ENCODE results near the gene HIPK4. TPM values are rescaled to one million over a fixed set of nuclear protein-coding genes. Genes with fewer than 3 reads are reported as not detected.

The HIPK4 gene, protein sequence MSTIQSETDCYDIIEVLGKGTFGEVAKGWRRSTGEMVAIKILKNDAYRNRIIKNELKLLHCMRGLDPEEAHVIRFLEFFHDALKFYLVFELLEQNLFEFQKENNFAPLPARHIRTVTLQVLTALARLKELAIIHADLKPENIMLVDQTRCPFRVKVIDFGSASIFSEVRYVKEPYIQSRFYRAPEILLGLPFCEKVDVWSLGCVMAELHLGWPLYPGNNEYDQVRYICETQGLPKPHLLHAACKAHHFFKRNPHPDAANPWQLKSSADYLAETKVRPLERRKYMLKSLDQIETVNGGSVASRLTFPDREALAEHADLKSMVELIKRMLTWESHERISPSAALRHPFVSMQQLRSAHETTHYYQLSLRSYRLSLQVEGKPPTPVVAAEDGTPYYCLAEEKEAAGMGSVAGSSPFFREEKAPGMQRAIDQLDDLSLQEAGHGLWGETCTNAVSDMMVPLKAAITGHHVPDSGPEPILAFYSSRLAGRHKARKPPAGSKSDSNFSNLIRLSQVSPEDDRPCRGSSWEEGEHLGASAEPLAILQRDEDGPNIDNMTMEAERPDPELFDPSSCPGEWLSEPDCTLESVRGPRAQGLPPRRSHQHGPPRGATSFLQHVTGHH
- polyA plus RNA-seq (2011; rRNA removed) (0.18 and 0.19 TPM in 2 replicates), polyA plus RNA-seq (2017; fragmentation: RNase III; extraction: RNeasy Plus Mini Kit Qiagen cat#74134 plus additional on column Dnase treatment) (0.20 to 0.25 TPM (median 0.24 TPM) in 3 replicates), polyA minus RNA-seq (2011; rRNA and poly(A)+ RNA removed) (0.19 and 0.37 TPM in 2 replicates)
- 0.34 and 0.51 TPM in 2 replicates for polyA plus RNA-seq (2012; cell fraction: cytosol; rRNA removed)
- polyA plus RNA-seq (2012; cell fraction: nucleus; rRNA removed): 1.1 TPM in 2 replicates

DNA sequence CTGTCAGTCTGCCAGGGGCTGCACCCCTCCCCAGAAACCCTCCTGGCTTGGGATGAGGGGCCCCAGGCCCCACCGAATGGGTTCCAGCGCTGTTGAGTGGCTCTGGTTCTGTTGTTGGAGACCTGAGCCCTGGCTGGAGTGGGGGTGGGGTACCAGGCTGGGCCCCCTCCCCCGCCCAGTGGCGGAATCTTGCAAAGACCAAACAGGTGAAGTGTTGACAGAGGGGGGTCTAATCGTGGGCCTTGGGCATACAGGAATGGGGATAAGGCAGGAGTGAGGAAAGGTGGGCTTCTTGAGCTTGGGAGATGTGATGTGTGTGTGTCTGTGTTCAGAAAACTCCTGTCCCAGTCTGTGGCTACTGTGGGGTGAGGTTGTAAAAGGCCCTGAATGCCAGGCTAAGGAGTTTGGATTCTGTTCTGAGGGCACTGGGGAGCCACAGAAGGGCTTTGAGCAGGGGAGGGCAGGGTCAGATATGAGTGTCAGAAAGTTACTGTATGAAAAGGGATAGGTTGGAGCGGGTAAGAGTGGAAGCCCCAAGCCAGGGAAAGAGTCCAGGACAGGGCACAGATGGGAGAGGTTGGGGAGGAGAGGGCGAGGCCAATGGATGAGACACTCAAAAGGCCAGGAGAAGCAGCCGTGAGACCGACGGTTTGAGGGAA is at the start of gene HIPK4:
Gene HIPK4, minus strand, starts transcription at position 98 of the 659 bp plus-strand sequence. CDS start 279 bp downstream, outside the sequence.
- no peaks in the 10 kb centered on the region for H3K4me1 ChIP-seq
- ATAC-seq (no peak), DNase-seq (ENCODE audit: low read depth in 1 of 2, low spot score in 1 of 2) (no peak), FAIRE-seq (no peak)
- H3K4me2 ChIP-seq: no peak within 1 kb of the TSS
- H3K27ac ChIP-seq: no peak within 1 kb of the TSS
- ChIA-PET POLR2A (no interaction called here), CTCF (interaction anchor here (0.5 to 2.7 kb wide), 7 partner anchors 19 to 245 kb away, joined by 3 to 8 read pairs (median 3); no protein-coding TSS in a partner anchor)
- WGBS (ENCODE audit: missing lambda C conversion rate): 80% methylated on average over 10 of the region's 10 CpGs
- no peaks in the 10 kb centered on the region for H3K9me3 ChIP-seq
- no peak within 1 kb of the TSS for H3K4me3 ChIP-seq
- TF ChIP-seq CBX2 (IDR thresholded peaks at IDR 0.05; ENCODE audit: borderline replicate concordance, low read depth): no peak
- peak; percentile 54 for TF ChIP-seq ZFP36 (IDR thresholded peaks at IDR 0.05; ENCODE audit: borderline replicate concordance, partially characterized antibody)

DNA sequence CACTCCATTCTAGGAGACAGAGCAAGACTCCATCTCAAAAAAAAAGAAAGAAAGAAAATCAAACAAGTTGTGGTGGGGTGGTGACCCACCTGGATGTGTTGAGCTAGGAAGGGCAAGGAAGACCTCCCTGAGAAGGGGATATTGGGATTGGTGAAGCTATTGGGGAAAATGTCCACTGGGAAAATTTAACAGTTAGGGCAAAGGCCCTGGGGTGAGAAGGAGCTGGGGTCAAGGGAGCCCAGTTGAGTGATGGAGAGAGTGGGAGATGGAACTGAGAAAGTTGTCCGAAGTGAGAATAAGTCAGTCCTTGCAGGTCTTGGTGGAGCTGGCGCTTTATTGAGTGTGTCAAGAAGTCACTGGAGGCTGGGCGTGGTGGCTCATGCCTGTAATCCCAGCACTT is 48.3 kb upstream of the HIPK4 start:
- Histone ChIP-seq H3K4me3 (no peak overlapping the region), H3K4me1 (peaks cover 25% of the 10 kb centered on the region), H3K27ac (no peak overlapping the region), H3K9me3 (no peaks in the 10 kb centered on the region), H3K4me2 (no peak overlapping the region)
- FAIRE-seq (no peak), DNase-seq (ENCODE audit: low read depth in 1 of 2, low spot score in 1 of 2) (no peak), ATAC-seq (no peak)
- WGBS (ENCODE audit: missing lambda C conversion rate): 90% methylated on average over 3 of the region's 3 CpGs
- TF ChIP-seq HDAC2 (IDR thresholded peaks at IDR 0.05): no peak
- TF ChIP-seq PBX3 (IDR thresholded peaks at IDR 0.05): no peak
- TF ChIP-seq ELK1 (IDR thresholded peaks at IDR 0.05; ENCODE audit: low read depth, low read length): no peak
- ChIA-PET CTCF (interaction anchor here (0.5 to 46.6 kb wide), 8 partner anchors 15 to 154 kb away, joined by 3 to 950 read pairs (median 4); partner anchors contain the start of genes BLVRB, PRX, SERTAD1 and SPTBN4), POLR2A (interaction anchor here (8.8 kb wide), 1 partner anchor 13 kb away, joined by 208 read pairs; the partner anchor contains the start of gene SERTAD1)

DNA sequence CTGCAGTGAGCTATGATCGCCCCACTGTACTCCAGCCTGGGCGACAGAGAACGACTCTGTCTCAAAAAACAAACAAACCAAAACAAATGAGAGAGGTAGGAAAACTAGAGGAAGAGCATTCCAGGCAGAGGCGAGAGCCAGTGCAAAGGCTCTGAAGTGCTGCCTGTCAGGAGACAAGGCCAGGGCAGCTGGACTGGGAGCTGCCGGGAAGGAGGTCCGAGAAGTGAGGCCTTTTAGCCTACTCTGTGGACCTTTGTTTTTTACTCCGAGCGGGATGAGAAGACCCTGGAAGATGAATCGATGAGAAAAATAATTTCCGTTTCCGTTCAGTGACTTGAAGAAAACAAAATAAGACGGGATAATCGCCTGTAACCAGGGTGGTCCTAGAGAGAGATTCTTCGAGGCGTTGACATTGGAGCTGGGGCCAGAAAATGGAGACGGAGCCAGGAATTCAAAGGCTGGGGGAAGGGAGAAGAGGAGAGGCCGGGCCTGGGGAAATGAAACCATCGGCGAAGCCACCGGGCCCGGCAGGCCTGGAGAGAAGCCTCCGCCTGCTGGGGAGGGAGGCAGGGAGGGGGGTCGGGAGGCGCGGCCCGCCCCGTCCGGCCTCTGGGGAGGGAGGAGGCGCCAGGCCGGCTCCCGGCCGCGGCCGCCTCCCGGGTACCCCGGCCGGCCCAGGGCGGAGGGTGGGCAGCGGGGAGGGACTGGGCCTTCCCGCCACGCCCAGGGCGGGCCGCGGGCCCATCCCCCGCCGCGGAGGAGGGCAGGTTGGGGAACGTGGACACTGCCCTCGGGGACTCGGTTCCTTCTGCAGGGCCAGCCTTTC is 43.6 kb upstream of the HIPK4 start:
- Histone ChIP-seq H3K27ac (peak overlapping the region; percentile 90 to 95), H3K9me3 (no peaks in the 10 kb centered on the region), H3K4me2 (peak overlapping the region; percentile 93), H3K4me3 (peak overlapping the region; percentile 43), H3K4me1 (peaks cover 28% of the 10 kb centered on the region)
- DNase-seq (ENCODE audit: low read depth in 1 of 2, low spot score in 1 of 2) (peak; percentile 95 to 98), ATAC-seq (peak; percentile 95 to 96), FAIRE-seq (peak; percentile 68)
- 4% methylated on average over 43 of the region's 50 CpGs for WGBS (ENCODE audit: missing lambda C conversion rate)
- ChIA-PET CTCF (interaction anchor here (0.6 to 46.6 kb wide), 13 partner anchors 10 to 201 kb away, joined by 3 to 950 read pairs (median 4); partner anchors contain the start of genes BLVRB, PRX, SERTAD1 and SERTAD3), POLR2A (interaction anchor here (0.6 to 4.6 kb wide), 12 partner anchors 7 to 170 kb away, joined by 3 to 79 read pairs (median 4); partner anchors contain the start of genes BLVRB, C19orf47, PLD3 and SERTAD1)
- no peak for TF ChIP-seq RCOR1 (IDR thresholded peaks at IDR 0.05; ENCODE audit: low read depth, low read length)
- no peak for TF ChIP-seq EHMT2 (IDR thresholded peaks at IDR 0.05; ENCODE audit: low read depth)
- no peak for TF ChIP-seq HMGXB4 (CRISPR knock-in tag; IDR thresholded peaks at IDR 0.05; ENCODE audit: borderline replicate concordance)
- TF ChIP-seq ZFP36 (IDR thresholded peaks at IDR 0.05; ENCODE audit: borderline replicate concordance, partially characterized antibody): no peak
- TF ChIP-seq CHD4 (IDR thresholded peaks at IDR 0.05; ENCODE audit: borderline replicate concordance): no peak
- peak; percentile 56; the same call in 1 of the 2 replicates for TF ChIP-seq HOXB13 (CRISPR knock-in tag; IDR thresholded peaks at IDR 0.05; ENCODE audit: low read depth)
- TF ChIP-seq FOSB (CRISPR knock-in tag; IDR thresholded peaks at IDR 0.05): peak; percentile 83
- no peak for TF ChIP-seq CTCF (IDR thresholded peaks at IDR 0.05)
- TF ChIP-seq CHD2 (IDR thresholded peaks at IDR 0.05; ENCODE audit: low read length, partially characterized antibody): peak; percentile 47
- TF ChIP-seq POLR2AphosphoS2 (conservative IDR thresholded peaks at IDR 0.05; ENCODE audit: low read length): no peak
- 0 out of 2 replicates have a peak, but pooled peaks have one; percentile 52 for TF ChIP-seq TFCP2L1 (CRISPR knock-in tag; IDR thresholded peaks at IDR 0.05)
- TF ChIP-seq ZSCAN20 (CRISPR knock-in tag; IDR thresholded peaks at IDR 0.05): no peak
- no peak for TF ChIP-seq HES2 (IDR thresholded peaks at IDR 0.05)
- TF ChIP-seq BHLHE40 (IDR thresholded peaks at IDR 0.05; ENCODE audit: low read depth, low read length): no peak
- TF ChIP-seq RARB (CRISPR knock-in tag; IDR thresholded peaks at IDR 0.05): no peak
- TF ChIP-seq HEYL (CRISPR knock-in tag; IDR thresholded peaks at IDR 0.05): no peak
